GM12874 (cell line): ENCODE results near the gene CFAP77.

ENCODE experiments used
- CTCF ChIP-seq: IDR thresholded peaks from 2 replicates; pipeline ENCODE4 v1.5.1; 2011; ENCODE audit warnings: low read depth, mild to moderate bottlenecking, control low read depth, low read length, moderate library complexity; ENCODE audit not compliant: insufficient read depth

CFAP77 gene

GRCh38 chr9:132514011-132514744 lies 104.2 kb downstream of the CFAP77 start:
- TF ChIP-seq CTCF, result no peak

- no peak for TF ChIP-seq CTCF
Measured at GRCh38 chr9:132514821-132515220, 104.8 kb downstream of the CFAP77 start.

- no peak for TF ChIP-seq CTCF
Measured at GRCh38 chr9:132516301-132516700, 106.3 kb downstream of the CFAP77 start.

- TF ChIP-seq CTCF, result no peak
Measured at GRCh38 chr9:132516911-132517310, 106.9 kb downstream of the CFAP77 start.

DNA sequence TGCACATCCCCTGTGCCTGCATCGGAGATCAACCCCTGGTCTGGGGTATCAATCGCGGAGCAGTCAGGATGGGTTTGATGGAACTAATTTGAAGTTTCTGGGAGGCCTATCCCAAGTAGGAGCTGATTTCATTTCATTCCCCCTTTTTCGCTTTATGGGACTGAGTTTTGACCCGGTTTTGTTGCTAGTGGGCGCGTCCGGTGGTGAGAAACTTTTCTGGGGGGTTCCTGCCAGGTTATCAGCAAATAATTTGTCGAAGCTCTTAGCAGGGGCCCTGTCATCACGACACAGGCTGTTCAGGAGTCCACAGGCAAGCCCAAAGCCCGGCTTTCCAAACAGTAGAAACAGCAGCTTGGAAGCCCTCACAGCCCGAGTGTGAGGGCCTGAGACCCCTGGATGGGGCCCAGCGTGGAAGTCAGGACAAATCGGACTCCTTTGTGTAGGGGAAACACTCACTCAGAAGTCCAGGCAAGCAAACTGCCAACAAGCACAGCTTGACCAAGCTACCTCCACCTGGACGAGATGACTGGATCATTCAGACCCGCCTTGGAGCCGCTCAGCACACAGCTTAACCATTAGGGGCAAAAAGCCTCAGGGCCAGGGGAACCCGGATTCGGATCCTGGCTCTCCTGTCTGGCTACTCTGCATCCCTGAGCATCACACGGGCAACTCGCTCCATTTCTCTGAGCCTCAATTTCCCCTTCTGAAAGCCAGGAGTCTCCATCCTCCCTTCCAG lies 108.0 kb downstream of the CFAP77 start:
- no peak for TF ChIP-seq CTCF

DNA sequence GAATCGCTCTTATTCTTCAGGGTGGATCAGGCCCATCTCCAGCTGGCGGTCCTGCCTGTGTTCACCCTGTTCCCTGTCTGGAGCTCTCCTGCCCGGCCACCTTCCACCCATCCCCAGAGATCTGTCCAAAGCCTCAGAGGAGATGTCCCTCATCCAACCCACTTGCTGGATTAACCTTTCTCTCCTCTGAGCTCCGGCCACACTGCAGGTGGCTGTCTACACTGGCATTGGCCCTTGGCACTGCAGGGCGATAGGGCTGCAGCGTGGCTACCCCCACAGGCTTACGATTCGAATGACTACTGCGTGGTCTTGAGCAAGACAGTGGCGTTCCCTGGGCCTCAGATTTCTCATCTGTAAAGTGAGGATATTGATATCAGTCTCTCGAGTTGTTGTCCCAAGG lies 108.6 kb downstream of the CFAP77 start:
- no peak for TF ChIP-seq CTCF

DNA sequence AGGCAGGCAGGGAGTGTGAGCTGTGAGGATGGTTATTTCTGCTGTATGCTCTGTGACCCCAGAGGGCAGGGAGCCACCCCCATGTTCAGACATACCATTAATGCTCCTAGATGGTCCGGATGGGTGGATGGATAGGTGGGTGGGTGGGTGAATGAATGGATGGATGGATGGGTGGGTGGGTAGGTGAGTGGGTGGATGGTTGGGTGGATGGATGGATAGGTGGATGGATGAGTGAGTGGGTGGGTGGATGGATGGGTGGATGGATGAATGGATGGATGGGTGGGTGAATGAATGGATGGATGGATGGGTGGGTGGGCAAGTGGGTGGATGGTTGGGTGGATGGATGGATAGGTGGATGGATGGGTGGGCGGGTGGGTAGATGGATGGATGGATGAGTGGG lies 109.0 kb downstream of the CFAP77 start:
- TF ChIP-seq CTCF, result no peak
